Measurements from ENCODE around the gene SPRY1. TPM values are rescaled to one million over a fixed set of nuclear protein-coding genes. Genes with fewer than 3 reads are reported as not detected.

Gene SPRY1
- total RNA-seq, 4 donors from 2014 or later: 79.3 to 118 (median 98.4) TPM

GRCh38 chr4:123350191-123350544, 46.4 kb upstream of the SPRY1 start:
- H3K27ac ChIP-seq: no peak overlapping the region
- no peaks in the 10 kb centered on the region for H3K27me3 ChIP-seq
- no peak overlapping the region for H3K4me3 ChIP-seq
- TF ChIP-seq EP300 (IDR thresholded peaks at IDR 0.05) (no peak), POLR2A (IDR thresholded peaks at IDR 0.05) (no peak), POLR2AphosphoS5 (IDR thresholded peaks at IDR 0.05) (no peak), CTCF (IDR thresholded peaks at IDR 0.05) (no peak)
- H3K9me3 ChIP-seq: no peaks in the 10 kb centered on the region
- 77 to 80% methylated on average over 5 of the region's 5 CpGs for WGBS, 2 donors (ENCODE audit: low coverage in 1 of 2)
- peaks cover 0 to 18% (median 5%) of the 10 kb centered on the region in 3 donors for H3K4me1 ChIP-seq
- no peak for ATAC-seq
- H3K36me3 ChIP-seq: no peaks in the 10 kb centered on the region

- 90 to 91% methylated on average over 2 to 4 of the region's 6 CpGs for WGBS, 2 donors (ENCODE audit: low coverage in 1 of 2)
- TF ChIP-seq POLR2A (IDR thresholded peaks at IDR 0.05) (no peak), CTCF (IDR thresholded peaks at IDR 0.05) (no peak), EP300 (IDR thresholded peaks at IDR 0.05) (no peak), POLR2AphosphoS5 (IDR thresholded peaks at IDR 0.05) (no peak)
- no peak overlapping the region for H3K4me3 ChIP-seq
- H3K27me3 ChIP-seq: no peaks in the 10 kb centered on the region
- H3K4me1 ChIP-seq: peaks cover 0 to 18% (median 5%) of the 10 kb centered on the region in 3 donors
- H3K27ac ChIP-seq: no peak overlapping the region
- ATAC-seq: no peak
- no peaks in the 10 kb centered on the region for H3K36me3 ChIP-seq
- no peaks in the 10 kb centered on the region for H3K9me3 ChIP-seq
These were observed 45.9 kb upstream of the SPRY1 start for GRCh38 chr4:123350726-123351125.

- ATAC-seq: no peak
- Histone ChIP-seq H3K36me3 (no peaks in the 10 kb centered on the region), H3K4me1 (peaks cover 0 to 18% (median 5%) of the 10 kb centered on the region in 3 donors), H3K27ac (peak overlapping the region in 1 of 4 donors; percentile 3), H3K4me3 (no peak overlapping the region), H3K27me3 (no peaks in the 10 kb centered on the region), H3K9me3 (no peaks in the 10 kb centered on the region)
- no peak for TF ChIP-seq CTCF (IDR thresholded peaks at IDR 0.05)
- no peak for TF ChIP-seq EP300 (IDR thresholded peaks at IDR 0.05)
- no peak for TF ChIP-seq POLR2AphosphoS5 (IDR thresholded peaks at IDR 0.05)
- no peak for TF ChIP-seq POLR2A (IDR thresholded peaks at IDR 0.05)
- WGBS, 2 donors (ENCODE audit: low coverage in 1 of 2): 85 to 90% methylated on average over 7 to 9 of the region's 19 CpGs
These were observed 44.9 kb upstream of the SPRY1 start for GRCh38 chr4:123351713-123352112.

- no peak for ATAC-seq
- Histone ChIP-seq H3K27me3 (no peaks in the 10 kb centered on the region), H3K27ac (peak overlapping the region in 3 of 4 donors; percentile 3 to 49 (median 5)), H3K4me1 (peaks cover 0 to 18% (median 5%) of the 10 kb centered on the region in 3 donors), H3K4me3 (no peak overlapping the region), H3K9me3 (no peaks in the 10 kb centered on the region), H3K36me3 (no peaks in the 10 kb centered on the region)
- TF ChIP-seq EP300 (IDR thresholded peaks at IDR 0.05): no peak
- TF ChIP-seq POLR2AphosphoS5 (IDR thresholded peaks at IDR 0.05): no peak
- no peak for TF ChIP-seq POLR2A (IDR thresholded peaks at IDR 0.05)
- TF ChIP-seq CTCF (IDR thresholded peaks at IDR 0.05): no peak
- WGBS, 2 donors (ENCODE audit: low coverage in 1 of 2): 26 to 33% methylated on average over 6 of the region's 6 CpGs
These were observed 44.2 kb upstream of the SPRY1 start for GRCh38 chr4:123352240-123352945.

GRCh38 chr4:123352966-123353365, 43.6 kb upstream of the SPRY1 start:
- H3K9me3 ChIP-seq: no peaks in the 10 kb centered on the region
- no peak for TF ChIP-seq EP300 (IDR thresholded peaks at IDR 0.05)
- TF ChIP-seq POLR2AphosphoS5 (IDR thresholded peaks at IDR 0.05): no peak
- H3K36me3 ChIP-seq: no peaks in the 10 kb centered on the region
- H3K27ac ChIP-seq: peak overlapping the region in 3 of 4 donors; percentile 3 to 49 (median 5)
- 75 to 100% methylated on average over 1 of the region's 1 CpG for WGBS, 2 donors (ENCODE audit: low coverage in 1 of 2)
- H3K4me3 ChIP-seq: no peak overlapping the region
- no peaks in the 10 kb centered on the region for H3K27me3 ChIP-seq
- peaks cover 0 to 18% (median 5%) of the 10 kb centered on the region in 3 donors for H3K4me1 ChIP-seq
- no peak for ATAC-seq
